GM10248 (cell line): ENCODE data around the gene FEM1B.

Source experiments
- CTCF ChIA-PET: fragments of 300-600 bp; sonication (Branson Sonifier 250); formaldehyde crosslinking; extraction: SDS; loops from one replicate; lab custom pipeline; 2021; ENCODE audit warnings: antibody characterized with exemption; lab: Yijun Ruan, JAX
- POLR2A ChIA-PET: fragments of 350-650 bp; sonication (Branson Sonifier 250); formaldehyde crosslinking; extraction: SDS; loops from one replicate; lab custom pipeline; 2020; ENCODE audit warnings: antibody characterized with exemption; lab: Yijun Ruan, JAX
- DNase-seq: peaks from one replicate; pipeline ENCODE4 v3.0.0; 2012; ENCODE audit errors: extremely low spot score
- CTCF ChIP-seq: IDR thresholded peaks from 2 replicates; pipeline ENCODE4 v1.5.1; 2012; ENCODE audit warnings: mild to moderate bottlenecking, low read depth; ENCODE audit errors: extremely low read depth, missing control alignments, control extremely low read depth

Gene FEM1B

GRCh38 chr15:68326711-68327354 is 49.3 kb downstream of the FEM1B start:
- ChIA-PET CTCF (interaction anchor here (1.1 to 6.3 kb wide), 2 partner anchors 12 to 20 kb away, joined by 3 to 29 read pairs; no protein-coding TSS in a partner anchor), POLR2A (no interaction called here)
- no peak for TF ChIP-seq CTCF
- no peak for DNase-seq

- POLR2A ChIA-PET, result no interaction called here
- CTCF ChIA-PET, result interaction anchor here (1.0 kb wide), 1 partner anchor 22 kb away, joined by 3 read pairs; no protein-coding TSS in a partner anchor
- TF ChIP-seq CTCF, result no peak
- DNase-seq, result no peak
These were observed 50.9 kb downstream of the FEM1B start for GRCh38 chr15:68328443-68328842.

GRCh38 chr15:68328964-68329363 is 51.4 kb downstream of the FEM1B start:
- no peak for TF ChIP-seq CTCF
- CTCF ChIA-PET, result interaction anchor here (1.0 kb wide), 1 partner anchor 22 kb away, joined by 3 read pairs; no protein-coding TSS in a partner anchor
- DNase-seq, result no peak
- POLR2A ChIA-PET, result interaction anchor here (0.5 kb wide), 1 partner anchor 55 kb away, joined by 4 read pairs; no protein-coding TSS in a partner anchor

- ChIA-PET CTCF (no interaction called here), POLR2A (no interaction called here)
- no peak for DNase-seq
- TF ChIP-seq CTCF, result no peak
These were observed 52.9 kb downstream of the FEM1B start for GRCh38 chr15:68330416-68330815.

GRCh38 chr15:68330901-68331300 is 53.4 kb downstream of the FEM1B start:
- CTCF ChIA-PET, result no interaction called here
- no peak for TF ChIP-seq CTCF
- POLR2A ChIA-PET, result no interaction called here
- no peak for DNase-seq

GRCh38 chr15:68332266-68332665 is 54.7 kb downstream of the FEM1B start:
- CTCF ChIA-PET, result no interaction called here

More at GRCh38 chr15:68332266-68332665, 54.7 kb downstream of the FEM1B start:
- no peak for DNase-seq
- POLR2A ChIA-PET, result no interaction called here
- TF ChIP-seq CTCF, result no peak
